Prostate gland (tissue), 2 donors: ENCODE data around the gene GALNT4. TPM values are rescaled to one million over a fixed set of nuclear protein-coding genes. Genes with fewer than 3 reads are reported as not detected.

ENCODE experiments used
- DNase-seq: peaks from one replicate; pipeline ENCODE4 v3.0.0-alpha.2; 2019; ENCODE audit warnings: low spot score
- H3K27ac ChIP-seq, 2 donors: fragments of 200-600 bp; sonication (generic); 2 replicates each; pipeline ENCODE4 v1.5.1; 2017 to 2019
- H3K27me3 ChIP-seq: fragments of 200-600 bp; sonication (generic); replicated peaks from 2 replicates; pipeline ENCODE4 v1.5.1; 2019; ENCODE audit not compliant: insufficient read depth
- H3K36me3 ChIP-seq, 2 donors: fragments of 200-600 bp; sonication (generic); 1 replicate in 1 of 2; 2 replicates in 1 of 2; pipeline versions ENCODE4 v1.5.1 to v1.8.1; 2017 to 2019
- H3K4me1 ChIP-seq: fragments of 200-600 bp; sonication (generic); replicated peaks from 2 replicates; pipeline ENCODE4 v1.5.1; 2019
- H3K4me3 ChIP-seq, 2 donors: fragments of 200-600 bp; sonication (generic); 2 replicates each; pipeline ENCODE4 v1.5.1; 2017 to 2019
- H3K9me3 ChIP-seq: fragments of 200-600 bp; sonication (generic); 2 replicates; pipeline ENCODE4 v1.5.1; 2017
- POLR2A ChIP-seq: fragments of 450-650 bp; IDR thresholded peaks from one replicate; pipeline ENCODE4 v1.6.1; 2016; ENCODE audit warnings: antibody characterized with exemption, mild to moderate bottlenecking
- POLR2AphosphoS5 ChIP-seq: sonication (generic); formaldehyde crosslinking; IDR thresholded peaks from one replicate; pipeline ENCODE4 v1.6.1; 2017; ENCODE audit warnings: antibody characterized with exemption
- WGBS: methylation state at CpG from one replicate; pipeline ENCODE4 v1.1.5; 2018; 5-methylcytosine and 5-hydroxymethylcytosine counted together
- intact Hi-C: fragments of 100-400 bp; cut with DNase I; formaldehyde crosslinking; loops from one replicate; pipeline ENCODE4 v1.14.2; 2022
- total RNA-seq, 2 donors: library from RNA; depleted of rRNA; stranded (reverse); fragments of >200 nt; gene quantifications; one replicate each; pipeline ENCODE4 v1.1.0, GENCODE V29; 2016
- TF ChIP-seq, protein P1 (sequence below), 4 experiments: fragments of 200-600 bp in 2 of 4; fragments of 450-650 bp in 2 of 4; sonication (generic) in 2 of 4; IDR thresholded peaks; 1 replicate in 3 of 4; 2 replicates in 1 of 4; pipeline ENCODE4 v1.5.1; 2016 to 2019; ENCODE audit warnings: antibody characterized with exemption in 4 of 4, mild to moderate bottlenecking in 2 of 4, moderate library complexity in 2 of 4

GALNT4 gene
- total RNA-seq, 2 donors from 2014 or later = 4.1 to 8.4 TPM

DNA sequence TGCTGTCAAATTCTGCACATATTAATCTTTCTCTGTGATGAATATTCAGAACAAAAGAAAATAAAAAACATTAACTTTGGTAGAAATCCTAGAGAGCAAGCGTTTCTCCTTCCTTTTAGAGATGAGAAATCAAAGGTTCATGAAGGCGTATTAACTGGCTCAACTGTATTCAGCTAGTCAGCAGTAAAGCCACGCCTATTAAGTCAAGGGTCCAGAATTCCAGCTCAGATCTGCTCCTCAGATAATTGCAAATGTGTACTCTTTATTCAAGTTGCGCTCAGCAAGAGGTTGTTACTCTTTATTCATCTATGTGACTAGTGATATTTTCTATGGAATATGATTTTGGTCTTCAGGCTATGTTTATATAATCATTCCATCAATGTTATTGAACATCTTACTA lies 14.3 kb upstream of the GALNT4 start:
- Histone ChIP-seq H3K27me3 (no peaks in the 10 kb centered on the region), H3K36me3 (no peaks in the 10 kb centered on the region)
- intact Hi-C loops = no loop called here

DNA sequence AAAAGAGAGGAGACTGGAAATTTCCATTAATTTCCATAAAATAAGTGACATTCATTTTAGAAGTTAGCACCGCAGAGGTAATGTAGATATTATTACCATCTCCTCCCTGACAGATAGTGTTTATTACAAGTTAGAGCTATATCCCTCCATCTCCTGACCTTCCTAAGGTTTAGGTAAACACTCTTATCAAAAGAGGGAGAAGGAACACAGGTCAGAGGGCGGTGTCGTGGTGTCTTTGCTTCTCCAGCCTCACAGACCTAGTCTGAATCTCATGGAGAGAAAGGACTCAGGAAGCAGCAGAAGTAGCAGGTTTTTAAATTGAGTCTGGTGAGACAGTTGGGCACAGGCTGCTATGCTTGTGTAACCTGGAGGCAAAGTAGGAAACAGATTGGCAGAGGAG lies 12.8 kb upstream of the GALNT4 start:
- no peak for TF ChIP-seq POLR2AphosphoS5
- no peak for TF ChIP-seq POLR2A
- TF ChIP-seq, protein P1, sequence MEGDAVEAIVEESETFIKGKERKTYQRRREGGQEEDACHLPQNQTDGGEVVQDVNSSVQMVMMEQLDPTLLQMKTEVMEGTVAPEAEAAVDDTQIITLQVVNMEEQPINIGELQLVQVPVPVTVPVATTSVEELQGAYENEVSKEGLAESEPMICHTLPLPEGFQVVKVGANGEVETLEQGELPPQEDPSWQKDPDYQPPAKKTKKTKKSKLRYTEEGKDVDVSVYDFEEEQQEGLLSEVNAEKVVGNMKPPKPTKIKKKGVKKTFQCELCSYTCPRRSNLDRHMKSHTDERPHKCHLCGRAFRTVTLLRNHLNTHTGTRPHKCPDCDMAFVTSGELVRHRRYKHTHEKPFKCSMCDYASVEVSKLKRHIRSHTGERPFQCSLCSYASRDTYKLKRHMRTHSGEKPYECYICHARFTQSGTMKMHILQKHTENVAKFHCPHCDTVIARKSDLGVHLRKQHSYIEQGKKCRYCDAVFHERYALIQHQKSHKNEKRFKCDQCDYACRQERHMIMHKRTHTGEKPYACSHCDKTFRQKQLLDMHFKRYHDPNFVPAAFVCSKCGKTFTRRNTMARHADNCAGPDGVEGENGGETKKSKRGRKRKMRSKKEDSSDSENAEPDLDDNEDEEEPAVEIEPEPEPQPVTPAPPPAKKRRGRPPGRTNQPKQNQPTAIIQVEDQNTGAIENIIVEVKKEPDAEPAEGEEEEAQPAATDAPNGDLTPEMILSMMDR (IDR thresholded peaks at IDR 0.05) = no peak
- intact Hi-C loops = no loop called here
- no peak for DNase-seq
- WGBS = 86% methylated on average over 3 of the region's 3 CpGs
- Histone ChIP-seq H3K27ac (no peak overlapping the region), H3K4me3 (no peak overlapping the region), H3K4me1 (no peaks in the 10 kb centered on the region), H3K27me3 (no peaks in the 10 kb centered on the region), H3K36me3 (no peaks in the 10 kb centered on the region), H3K9me3 (no peaks in the 10 kb centered on the region)

More for the DNA sequence above, 14.3 kb upstream of the GALNT4 start:
- Histone ChIP-seq H3K4me1 (no peaks in the 10 kb centered on the region), H3K9me3 (no peaks in the 10 kb centered on the region), H3K4me3 (no peak overlapping the region), H3K27ac (no peak overlapping the region)
- 83% methylated on average over 4 of the region's 4 CpGs for WGBS
- DNase-seq = no peak
- TF ChIP-seq POLR2AphosphoS5 (no peak), POLR2A (no peak)
- TF ChIP-seq, protein P1 (IDR thresholded peaks at IDR 0.05) = no peak

DNA sequence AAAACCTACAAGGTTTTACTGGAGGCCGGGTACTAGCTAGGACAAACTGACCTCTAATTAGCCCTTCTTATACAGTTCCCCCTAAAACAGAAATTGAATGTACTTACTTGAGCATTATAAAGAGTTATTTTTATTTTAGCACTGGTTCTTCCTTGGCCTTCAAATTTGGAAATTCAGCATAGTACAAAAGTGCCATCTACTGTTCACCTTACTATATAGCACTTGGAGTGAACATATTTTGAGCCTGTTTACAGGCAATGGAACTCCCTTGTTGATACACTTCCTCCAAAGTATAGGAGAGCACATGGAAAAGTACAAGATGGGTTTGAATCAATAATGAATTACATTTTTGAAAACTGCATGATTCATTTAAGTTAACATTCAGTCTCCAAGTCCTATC lies 5.1 kb upstream of the GALNT4 start:
- intact Hi-C loops = loop anchor here (5.0 to 10.0 kb wide), 2 partner anchors 67 to 485 kb away; no protein-coding TSS in a partner anchor
- no peaks in the 10 kb centered on the region for H3K36me3 ChIP-seq
- no peak overlapping the region for H3K27ac ChIP-seq
- H3K4me3 ChIP-seq = no peak overlapping the region
- no peaks in the 10 kb centered on the region for H3K27me3 ChIP-seq
- no peak for DNase-seq
- H3K9me3 ChIP-seq = no peaks in the 10 kb centered on the region
- 19% methylated on average over 1 of the region's 1 CpG for WGBS
- TF ChIP-seq POLR2A (no peak), POLR2AphosphoS5 (no peak)
- TF ChIP-seq, protein P1 (IDR thresholded peaks at IDR 0.05) = peak in 3 of 4 experiments; percentile 52 to 80 (median 76)
- no peaks in the 10 kb centered on the region for H3K4me1 ChIP-seq

DNA sequence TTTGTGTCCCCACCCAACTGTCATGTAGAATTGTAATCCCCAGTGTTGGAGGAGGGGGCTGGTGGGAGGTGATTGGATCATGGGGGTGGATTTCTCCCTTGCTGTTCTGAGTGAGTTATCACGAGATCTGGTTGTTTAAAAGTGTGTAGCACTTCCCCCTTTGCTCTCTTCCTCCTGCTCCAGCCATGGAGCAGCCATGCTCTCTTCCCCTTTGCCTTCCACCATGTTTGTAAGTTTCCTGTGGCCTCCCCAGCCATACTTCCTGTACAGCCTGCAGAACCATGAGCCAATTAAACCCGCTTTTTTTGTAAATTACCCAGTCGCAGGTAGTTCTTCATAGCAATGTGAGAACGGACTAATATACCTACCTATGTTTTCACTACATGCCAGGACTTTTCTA lies 3.8 kb upstream of the GALNT4 start:
- Histone ChIP-seq H3K4me1 (no peaks in the 10 kb centered on the region), H3K27ac (no peak overlapping the region), H3K9me3 (no peaks in the 10 kb centered on the region), H3K36me3 (no peaks in the 10 kb centered on the region), H3K27me3 (no peaks in the 10 kb centered on the region), H3K4me3 (no peak overlapping the region)
- intact Hi-C loops = loop anchor here (5.0 to 10.0 kb wide), 2 partner anchors 66 to 484 kb away; no protein-coding TSS in a partner anchor
- WGBS = 79% methylated on average over 4 of the region's 4 CpGs
- no peak for TF ChIP-seq POLR2A
- TF ChIP-seq, protein P1 (IDR thresholded peaks at IDR 0.05) = no peak
- TF ChIP-seq POLR2AphosphoS5 = no peak
- DNase-seq = no peak
